GM12891 (cell line): ENCODE measurements around the gene THSD4.
A peak's percentile ranks its signal among the peaks of the same experiment; 100 is the strongest.

Experiments used
- DNase-seq: peaks from one replicate; pipeline ENCODE4 v3.0.0; 2011; ENCODE audit warnings: low spot score; ENCODE audit not compliant: insufficient read length
- FAIRE-seq: peaks from 2 replicates; lab custom pipeline; 2011; peaks lifted over from hg19 to GRCh38; lab: Jason Lieb, UNC
- PAX5 ChIP-seq: IDR thresholded peaks from 2 replicates; pipeline ENCODE4 v1.6.1; 2011; ENCODE audit warnings: low read length, moderate library complexity, mild to moderate bottlenecking; ENCODE audit not compliant: insufficient read depth, severe bottlenecking
- POLR2A ChIP-seq: IDR thresholded peaks from 2 replicates; pipeline ENCODE4 v1.6.1; 2011; ENCODE audit warnings: low read depth, low read length, control low read depth
- POLR2AphosphoS5 ChIP-seq: IDR thresholded peaks from 2 replicates; pipeline ENCODE4 v1.6.1; 2011; ENCODE audit warnings: low read depth, low read length, control low read depth
- POU2F2 ChIP-seq: IDR thresholded peaks from 2 replicates; pipeline ENCODE4 v1.6.1; 2011; ENCODE audit warnings: low read depth, mild to moderate bottlenecking, control low read depth, low read length, moderate library complexity
- SPI1 ChIP-seq: IDR thresholded peaks from 2 replicates; pipeline ENCODE4 v1.6.1; 2011; ENCODE audit warnings: low read depth, low read length, control low read depth
- TAF1 ChIP-seq: IDR thresholded peaks from 2 replicates; pipeline ENCODE4 v1.6.1; 2011; ENCODE audit warnings: low read depth, low read length, control low read depth

THSD4 gene

DNA sequence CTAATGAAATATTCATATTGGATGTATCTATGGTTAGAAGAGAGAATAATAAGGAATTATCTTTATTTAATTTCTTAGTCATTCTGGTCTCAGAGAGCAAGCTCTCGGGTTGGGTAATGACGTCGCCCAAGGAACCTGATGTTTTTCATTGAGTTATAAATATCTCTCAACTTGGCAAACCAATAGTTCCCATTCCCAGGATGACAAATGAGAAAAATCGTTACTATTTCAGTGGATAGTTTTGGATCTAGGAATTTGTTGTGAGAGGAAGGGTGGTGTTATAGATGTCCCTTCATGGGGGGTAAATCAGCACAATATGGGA, 532.2 kb downstream of the THSD4 start:
- DNase-seq (no peak), FAIRE-seq (no peak)
- TF ChIP-seq SPI1 = no peak
- TF ChIP-seq POLR2AphosphoS5 = no peak
- no peak for TF ChIP-seq POLR2A
- no peak for TF ChIP-seq PAX5
- no peak for TF ChIP-seq TAF1
- TF ChIP-seq POU2F2 = no peak

- DNase-seq (no peak), FAIRE-seq (no peak)
- no peak for TF ChIP-seq SPI1
- no peak for TF ChIP-seq POLR2AphosphoS5
- no peak for TF ChIP-seq TAF1
- TF ChIP-seq POU2F2 = no peak
- TF ChIP-seq PAX5 = no peak
- no peak for TF ChIP-seq POLR2A
Measured at GRCh38 chr15:71648095-71648494, 532.8 kb downstream of the THSD4 start.

DNA sequence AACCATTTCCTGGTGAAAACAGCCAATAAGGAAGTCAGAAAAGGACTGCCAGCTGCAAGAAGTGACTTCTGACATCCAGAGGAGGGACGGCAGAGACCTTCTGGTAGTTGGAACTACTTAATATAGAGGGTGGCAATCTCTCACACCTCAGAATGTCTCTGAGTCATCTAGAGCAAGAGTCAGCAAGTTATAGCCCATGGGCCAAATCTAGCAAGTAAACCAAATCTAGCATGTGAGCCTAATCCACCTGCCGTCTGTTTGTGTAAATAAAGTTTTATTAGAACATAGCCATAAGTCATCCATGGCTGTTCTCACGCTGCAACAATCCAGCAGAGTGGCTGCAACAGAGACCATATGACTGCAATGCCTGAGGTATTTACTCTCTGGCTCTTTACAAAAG, 534.6 kb downstream of the THSD4 start:
- DNase-seq (no peak), FAIRE-seq (no peak)
- TF ChIP-seq PAX5 (no peak), TAF1 (no peak), POLR2A (no peak), POU2F2 (no peak)

DNA sequence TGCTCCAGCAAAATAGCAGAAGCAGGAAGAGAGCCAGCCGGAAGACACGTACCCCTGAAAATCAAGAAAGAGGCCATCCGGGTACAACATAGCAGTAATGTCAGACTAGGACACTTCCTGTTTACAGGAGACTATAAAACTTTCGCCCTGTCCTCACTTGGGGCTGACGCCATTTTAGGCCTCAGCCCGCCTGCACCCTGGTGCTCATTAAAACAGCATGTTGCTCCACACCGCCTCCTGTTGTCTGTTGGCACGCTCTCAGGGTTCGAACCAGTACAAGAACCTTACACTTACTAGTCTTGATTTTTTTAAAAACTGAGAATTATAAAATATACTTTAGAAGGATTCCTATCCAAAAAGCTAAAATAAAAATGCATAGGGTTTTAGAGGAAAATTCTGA, 535.3 kb downstream of the THSD4 start:
- FAIRE-seq (no peak), DNase-seq (no peak)
- TF ChIP-seq POLR2A = no peak

DNA sequence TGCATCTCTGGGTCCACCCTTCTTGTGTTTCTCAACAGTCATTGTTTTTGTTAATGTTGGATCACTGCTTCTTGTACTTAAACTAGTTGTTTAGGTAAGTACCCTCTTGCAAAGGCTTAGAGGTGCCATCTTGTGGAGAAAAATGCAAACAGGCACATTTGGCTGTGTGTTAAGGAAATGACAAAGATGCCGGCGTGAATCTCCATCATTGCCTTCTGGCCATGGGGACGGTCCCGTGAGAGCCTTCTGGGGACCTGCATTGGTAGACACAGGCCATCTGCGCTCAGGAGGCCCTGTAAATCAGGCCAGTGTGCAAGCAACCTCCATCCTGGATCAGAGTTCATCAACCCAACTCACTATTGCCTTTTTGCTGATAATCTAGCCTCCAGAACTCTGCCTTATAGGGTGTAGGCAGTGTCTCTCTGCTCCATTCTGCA, 536.5 kb downstream of the THSD4 start:
- peak; percentile 2 for DNase-seq

GRCh38 chr15:71654042-71654719, 538.9 kb downstream of the THSD4 start:
- no peak for DNase-seq
- TF ChIP-seq PAX5 = no peak
- no peak for TF ChIP-seq SPI1
- no peak for FAIRE-seq

More for the DNA sequence above, 536.5 kb downstream of the THSD4 start:
- TF ChIP-seq SPI1 (no peak), PAX5 (no peak), POU2F2 (no peak), POLR2A (no peak), POLR2AphosphoS5 (no peak), TAF1 (no peak)
- peak; percentile 51 for FAIRE-seq

GRCh38 chr15:71654720-71655174, 539.5 kb downstream of the THSD4 start:
- no peak for TF ChIP-seq SPI1
- no peak for TF ChIP-seq POLR2AphosphoS5
- no peak for TF ChIP-seq PAX5
- no peak for TF ChIP-seq POLR2A
- no peak for TF ChIP-seq TAF1
- TF ChIP-seq POU2F2 = no peak
- DNase-seq (no peak), FAIRE-seq (no peak)

- no peak for FAIRE-seq
- TF ChIP-seq POLR2AphosphoS5 (no peak), POLR2A (no peak), TAF1 (no peak), POU2F2 (no peak), SPI1 (no peak), PAX5 (no peak)
- no peak for DNase-seq
Measured at GRCh38 chr15:71656425-71656824, 541.2 kb downstream of the THSD4 start.

GRCh38 chr15:71657141-71657540, 541.9 kb downstream of the THSD4 start:
- FAIRE-seq = no peak

DNA sequence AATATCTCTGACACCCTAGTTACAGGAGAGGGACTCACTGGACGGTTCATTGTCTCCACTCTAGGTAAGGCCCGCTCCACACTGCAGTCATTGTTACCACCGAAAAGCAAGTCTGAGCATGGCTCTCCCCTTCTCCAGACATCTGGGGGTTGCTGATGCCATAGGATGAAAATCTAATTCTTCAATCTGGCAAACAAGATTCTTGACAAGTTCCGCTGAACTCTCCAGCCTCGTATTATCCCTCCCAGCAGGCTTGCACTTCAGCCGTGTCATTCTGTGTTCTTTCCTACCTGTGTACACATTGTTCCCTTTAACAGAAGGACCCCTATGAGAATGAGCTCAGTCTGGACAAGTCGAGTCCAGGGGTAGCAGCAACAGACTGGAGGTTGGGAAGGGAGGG, 542.8 kb downstream of the THSD4 start:
- DNase-seq (no peak), FAIRE-seq (no peak)
- TF ChIP-seq SPI1 = no peak
- TF ChIP-seq PAX5 = no peak
- no peak for TF ChIP-seq POLR2AphosphoS5
- TF ChIP-seq POU2F2 = no peak
- no peak for TF ChIP-seq POLR2A
- no peak for TF ChIP-seq TAF1

More at GRCh38 chr15:71657141-71657540, 541.9 kb downstream of the THSD4 start:
- no peak for TF ChIP-seq SPI1
- no peak for TF ChIP-seq TAF1
- no peak for TF ChIP-seq PAX5
- TF ChIP-seq POLR2AphosphoS5 = no peak
- no peak for TF ChIP-seq POLR2A
- TF ChIP-seq POU2F2 = no peak
- no peak for DNase-seq
